Fibroblast of skin of right quadriceps (primary cell): ENCODE data around the gene CCNB2.

ENCODE experiments used
- DNase-seq: peaks from one replicate; pipeline ENCODE4 v3.0.0-alpha.2; 2013

CCNB2 gene

DNA sequence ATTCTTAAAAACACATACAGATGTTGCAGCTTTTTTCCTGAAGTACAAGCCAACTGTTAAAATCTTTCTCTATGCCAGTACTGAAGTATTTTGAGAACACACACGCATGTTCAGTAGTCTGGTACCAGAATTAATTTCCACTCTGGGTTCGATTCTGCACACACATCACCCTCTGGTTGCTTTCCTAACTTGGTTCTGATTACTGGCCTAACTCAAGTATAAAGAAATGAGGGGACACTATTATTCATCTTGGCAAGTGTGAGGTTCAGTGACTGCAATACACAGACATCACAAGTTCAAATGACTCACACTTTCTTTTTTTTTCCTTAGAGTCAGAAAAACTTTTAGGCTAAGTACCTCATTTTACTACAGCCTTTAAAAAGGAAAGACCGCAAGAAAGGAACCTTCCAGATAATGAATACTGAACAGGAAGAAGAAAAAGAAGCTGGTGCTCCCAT, 64.3 kb downstream of the CCNB2 start:
- peak; percentile 76 for DNase-seq

DNA sequence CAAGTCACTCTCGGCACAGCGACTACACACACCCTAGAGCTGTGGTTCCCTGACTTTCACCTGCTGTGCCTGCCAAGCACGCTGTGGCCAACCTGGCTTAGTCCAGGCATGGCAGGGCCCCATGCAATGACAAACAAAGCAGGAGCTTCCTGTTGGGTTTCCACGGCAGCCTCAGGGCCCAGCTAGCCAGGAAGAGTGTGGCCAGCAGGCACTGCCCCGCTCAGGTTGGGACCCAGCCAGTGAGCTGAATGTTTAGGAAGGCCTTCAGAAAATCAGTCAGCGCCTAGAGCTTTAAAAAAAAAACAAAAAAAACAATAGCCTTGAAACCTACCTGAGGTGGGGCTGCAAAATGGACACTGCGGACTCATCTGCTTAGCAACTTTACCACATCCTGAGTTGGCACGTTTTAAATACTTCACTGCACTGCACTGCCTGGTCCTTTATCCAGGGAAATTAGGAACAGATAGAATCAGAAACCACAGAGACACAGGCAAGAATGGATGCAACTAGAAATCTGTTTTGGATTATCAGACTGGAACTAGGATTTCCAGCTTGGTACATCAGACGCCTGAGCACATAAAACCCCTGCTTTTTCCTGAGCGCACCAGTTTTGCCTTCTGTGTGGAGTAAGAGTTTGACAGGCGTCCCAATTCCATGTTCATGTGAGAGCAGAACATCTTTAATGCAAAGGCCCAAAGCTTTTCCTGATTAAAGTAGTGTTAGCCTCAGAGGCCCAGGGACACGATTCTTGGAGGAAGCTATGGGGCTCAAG, 65.5 kb downstream of the CCNB2 start:
- DNase-seq = peak; percentile 94

DNA sequence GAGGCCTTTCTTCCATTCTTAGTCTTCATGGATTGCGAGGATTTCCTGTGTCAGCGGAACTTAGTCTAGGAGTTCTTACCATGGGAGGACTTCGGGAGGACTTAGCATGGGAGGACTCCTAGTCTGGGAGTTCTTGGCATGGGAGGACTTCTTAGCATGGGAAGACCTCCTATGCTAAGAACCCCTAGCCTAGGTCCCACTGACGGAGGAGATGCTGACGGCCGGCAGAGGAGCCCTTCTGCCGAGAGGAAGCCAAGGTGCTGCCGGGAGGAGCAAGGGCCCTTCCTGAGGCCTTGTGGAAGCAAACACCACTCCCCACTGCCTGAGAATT, 66.1 kb downstream of the CCNB2 start:
- no peak for DNase-seq

DNA sequence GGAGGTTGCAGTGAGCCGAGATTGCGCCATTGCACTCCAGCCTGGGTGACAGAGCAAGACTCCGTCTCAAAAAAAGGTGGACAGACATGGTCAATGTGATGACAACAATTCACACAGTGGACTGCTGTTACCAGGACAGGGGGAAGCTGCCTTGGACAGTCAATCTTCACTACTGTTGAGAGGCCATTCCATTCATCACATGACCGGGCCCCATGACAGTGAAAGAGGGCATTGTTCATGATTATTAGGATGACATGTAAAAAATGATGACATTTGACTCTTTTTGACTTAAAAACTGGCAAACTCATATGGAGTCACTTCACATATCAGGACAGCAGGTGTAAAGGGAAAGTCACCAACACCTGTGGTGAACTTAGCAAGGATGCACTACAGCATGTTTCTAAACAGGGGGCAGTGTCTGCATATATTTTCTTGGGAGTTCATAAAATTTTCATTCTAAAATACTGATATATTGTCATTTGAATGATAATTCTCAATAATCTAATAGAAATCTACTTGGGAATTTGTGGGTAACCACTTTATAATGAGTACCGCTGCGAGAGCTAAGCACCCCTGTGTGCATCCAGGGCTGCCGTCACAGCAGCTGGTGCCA, 67.4 kb downstream of the CCNB2 start:
- DNase-seq = no peak

DNA sequence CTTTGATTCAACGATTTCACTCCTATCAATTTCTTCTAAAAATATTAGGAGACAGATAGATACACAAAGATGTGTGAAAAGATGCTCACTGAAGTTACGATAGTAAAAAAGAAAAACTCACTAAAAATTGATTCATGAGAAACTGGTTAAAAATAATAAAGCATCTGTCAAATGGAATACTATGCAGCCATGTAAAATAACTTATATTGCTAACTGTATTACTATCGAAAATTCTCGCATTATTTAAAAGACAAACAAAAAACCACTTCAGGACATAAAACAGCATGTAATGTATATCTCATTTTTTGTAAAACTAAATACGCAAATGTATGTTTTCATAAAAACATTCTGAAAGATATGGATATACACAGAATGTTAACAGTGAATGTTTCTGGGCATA, 68.2 kb downstream of the CCNB2 start:
- DNase-seq = no peak

DNA sequence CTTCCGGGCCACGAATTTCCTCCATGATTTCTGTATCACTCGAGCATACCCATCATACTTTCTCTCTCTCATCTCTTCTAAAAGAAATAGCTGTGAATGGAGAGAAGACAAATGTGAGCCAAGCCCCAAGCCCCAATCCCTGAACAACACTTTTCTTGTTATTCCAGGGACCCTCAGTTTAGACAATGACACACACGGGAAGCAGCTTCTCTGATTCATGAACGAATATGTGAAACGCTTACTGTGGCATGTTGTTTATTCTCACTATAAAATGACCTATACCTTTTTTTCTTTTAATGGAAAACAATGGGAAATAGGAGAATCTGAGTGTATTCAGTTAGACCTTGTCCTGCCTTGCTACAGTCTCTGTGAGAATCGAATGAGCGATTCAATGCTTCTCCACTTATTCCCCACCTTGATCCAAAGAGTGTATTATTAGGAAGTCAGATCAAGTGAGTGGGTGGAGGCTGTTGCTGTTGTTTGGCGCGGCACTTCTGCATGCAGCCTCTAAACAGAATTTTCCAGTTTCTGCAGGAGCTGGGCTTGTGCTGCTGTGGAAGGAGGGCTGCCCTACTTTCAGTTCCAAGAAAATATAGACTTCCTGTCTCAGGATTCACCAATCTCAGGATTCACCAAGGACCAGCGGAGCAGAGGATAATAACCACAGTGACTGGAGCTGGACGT, 69.3 kb downstream of the CCNB2 start:
- DNase-seq = no peak
